ENCODE measurements around the gene RBMY1A1. TPM values are rescaled to one million over a fixed set of nuclear protein-coding genes. Genes with fewer than 3 reads are reported as not detected.

The RBMY1A1 gene
- total and polyA plus RNA-seq, 4 donors = not detected

Other genes with a start within 250 kb of the RBMY1A1 start
- gene RBMY1B, start 23.5 kb upstream of the RBMY1A1 start, total RNA-seq = not detected
- gene RBMY1B, start 23.5 kb upstream of the RBMY1A1 start, polyA plus RNA-seq = not detected